ENCODE data around the gene APBB2. TPM values are rescaled to one million over a fixed set of nuclear protein-coding genes. Genes with fewer than 3 reads are reported as not detected.

Gene APBB2
- total RNA-seq, 2 donors from 2014 or later = 56.1 to 64.8 TPM

GRCh38 chr4:40890199-40890598 is 324.1 kb downstream of the APBB2 start:
- Mint-ChIP-seq H3K27me3 (ENCODE audit: insufficient read depth) (no peaks in the 10 kb centered on the region), H3K36me3 (ENCODE audit: low read depth) (peaks cover 43% of the 10 kb centered on the region), H3K4me1 (no peaks in the 10 kb centered on the region), H3K27ac (no peak overlapping the region), H3K9me3 (no peaks in the 10 kb centered on the region), H3K4me3 (no peak overlapping the region)
- Histone ChIP-seq H3K9ac (ENCODE audit: extremely low read depth, low read length, poor library complexity, severe bottlenecking) (no peak overlapping the region), H3K4me1 (ENCODE audit: control insufficient read depth, insufficient read depth, low read length) (no peaks in the 10 kb centered on the region), H3K27ac (ENCODE audit: low read depth, low read length) (no peak overlapping the region), H3K27me3 (ENCODE audit: control insufficient read depth, insufficient read depth, low read length, poor library complexity, severe bottlenecking) (no peaks in the 10 kb centered on the region), H3K4me3 (ENCODE audit: low read length) (no peak overlapping the region), H3K36me3 (ENCODE audit: control insufficient read depth, insufficient read depth, low read length) (peaks cover 29% of the 10 kb centered on the region), H3K9me3 (ENCODE audit: control insufficient read depth, low read length) (no peaks in the 10 kb centered on the region)
- TF ChIP-seq CTCF (conservative IDR thresholded peaks at IDR 0.05) = no peak
- no peak for DNase-seq
- WGBS, 2 experiments (ENCODE audit: insufficient coverage in 1 of 2, insufficient read length in 1 of 2) = 96% methylated on average over 18 of the region's 18 CpGs

GRCh38 chr4:40888933-40889332 is 325.4 kb downstream of the APBB2 start:
- no peaks in the 10 kb centered on the region for H3K27me3 ChIP-seq (ENCODE audit: control insufficient read depth, insufficient read depth, low read length, poor library complexity, severe bottlenecking)
- 94 to 95% methylated on average over 5 of the region's 5 CpGs for WGBS, 2 experiments (ENCODE audit: insufficient coverage in 1 of 2, insufficient read length in 1 of 2)
- H3K4me1 Mint-ChIP-seq = no peaks in the 10 kb centered on the region

GRCh38 chr4:40887764-40888131 is 326.6 kb downstream of the APBB2 start:
- WGBS, 2 experiments (ENCODE audit: insufficient coverage in 1 of 2, insufficient read length in 1 of 2) = 92 to 97% methylated on average over 8 to 10 of the region's 10 CpGs
- no peaks in the 10 kb centered on the region for H3K9me3 Mint-ChIP-seq
- no peaks in the 10 kb centered on the region for H3K27me3 ChIP-seq (ENCODE audit: control insufficient read depth, insufficient read depth, low read length, poor library complexity, severe bottlenecking)
- H3K4me1 Mint-ChIP-seq = peaks cover under 1% of the 10 kb centered on the region
- H3K27ac Mint-ChIP-seq = no peak overlapping the region
- H3K27ac ChIP-seq (ENCODE audit: low read depth, low read length) = no peak overlapping the region
- H3K27me3 Mint-ChIP-seq (ENCODE audit: insufficient read depth) = no peaks in the 10 kb centered on the region
- no peak overlapping the region for H3K9ac ChIP-seq (ENCODE audit: extremely low read depth, low read length, poor library complexity, severe bottlenecking)
- H3K9me3 ChIP-seq (ENCODE audit: control insufficient read depth, low read length) = no peaks in the 10 kb centered on the region
- peaks cover 41% of the 10 kb centered on the region for H3K36me3 Mint-ChIP-seq (ENCODE audit: low read depth)
- no peaks in the 10 kb centered on the region for H3K4me1 ChIP-seq (ENCODE audit: control insufficient read depth, insufficient read depth, low read length)
- peaks cover 23% of the 10 kb centered on the region for H3K36me3 ChIP-seq (ENCODE audit: control insufficient read depth, insufficient read depth, low read length)
- H3K4me3 Mint-ChIP-seq = no peak overlapping the region
- no peak for DNase-seq
- H3K4me3 ChIP-seq (ENCODE audit: low read length) = no peak overlapping the region
- no peak for TF ChIP-seq CTCF (conservative IDR thresholded peaks at IDR 0.05)

More at GRCh38 chr4:40888933-40889332, 325.4 kb downstream of the APBB2 start:
- no peak overlapping the region for H3K9ac ChIP-seq (ENCODE audit: extremely low read depth, low read length, poor library complexity, severe bottlenecking)
- H3K4me1 ChIP-seq (ENCODE audit: control insufficient read depth, insufficient read depth, low read length) = no peaks in the 10 kb centered on the region
- Mint-ChIP-seq H3K27ac (no peak overlapping the region), H3K36me3 (ENCODE audit: low read depth) (peaks cover 39% of the 10 kb centered on the region), H3K9me3 (no peaks in the 10 kb centered on the region), H3K27me3 (ENCODE audit: insufficient read depth) (no peaks in the 10 kb centered on the region), H3K4me3 (no peak overlapping the region)
- no peak for TF ChIP-seq CTCF (conservative IDR thresholded peaks at IDR 0.05)
- no peaks in the 10 kb centered on the region for H3K9me3 ChIP-seq (ENCODE audit: control insufficient read depth, low read length)
- H3K4me3 ChIP-seq (ENCODE audit: low read length) = no peak overlapping the region
- no peak overlapping the region for H3K27ac ChIP-seq (ENCODE audit: low read depth, low read length)
- no peak for DNase-seq
- H3K36me3 ChIP-seq (ENCODE audit: control insufficient read depth, insufficient read depth, low read length) = peaks cover 29% of the 10 kb centered on the region

All from endodermal cell (in vitro differentiated cells).